Vagina (tissue), 2 donors: ENCODE data around the gene SUGCT. TPM values are rescaled to one million over a fixed set of nuclear protein-coding genes. Genes with fewer than 3 reads are reported as not detected.

Experiments used
- DNase-seq, 2 donors: peaks; one replicate each; pipeline ENCODE4 v3.0.0-alpha.2; 2017; ENCODE audit errors: extremely low spot score in 2 of 2
- H3K27ac ChIP-seq: fragments of 200-600 bp; sonication (generic); one replicate; pipeline ENCODE4 v1.5.1; 2019
- H3K27me3 ChIP-seq: fragments of 200-600 bp; sonication (generic); one replicate; pipeline ENCODE4 v1.5.1; 2019
- H3K36me3 ChIP-seq, 2 donors: fragments of 200-600 bp; sonication (generic); one replicate each; pipeline ENCODE4 v1.5.1; 2017 to 2019
- H3K4me1 ChIP-seq: fragments of 200-600 bp; sonication (generic); one replicate; pipeline ENCODE4 v1.5.1; 2019
- H3K4me3 ChIP-seq, 2 donors: fragments of 200-600 bp; sonication (generic); 1 replicate in 1 of 2; 2 replicates in 1 of 2; pipeline ENCODE4 v1.5.1; 2016 to 2019
- H3K9me3 ChIP-seq: fragments of 200-600 bp; sonication (generic); one replicate; pipeline ENCODE4 v1.5.1; 2019
- CTCF ChIP-seq, 3 experiments: fragments of 450-650 bp in 2 of 3; fragments of 200-600 bp in 1 of 3; sonication (generic) in 1 of 3; IDR thresholded peaks; one replicate each; pipeline ENCODE4 v1.5.1; 2017 to 2019; ENCODE audit warnings: antibody characterized with exemption in 3 of 3, mild to moderate bottlenecking in 2 of 3, moderate library complexity in 2 of 3
- POLR2A ChIP-seq, 2 donors: fragments of 450-650 bp; IDR thresholded peaks; one replicate each; pipeline ENCODE4 v1.6.1; 2017; ENCODE audit warnings: antibody characterized with exemption in 2 of 2, mild to moderate bottlenecking in 2 of 2, moderate library complexity in 2 of 2
- POLR2AphosphoS5 ChIP-seq, 2 donors: sonication (generic); formaldehyde crosslinking; IDR thresholded peaks; one replicate each; pipeline ENCODE4 v1.9.0; 2017; ENCODE audit warnings: antibody characterized with exemption in 2 of 2, mild to moderate bottlenecking in 2 of 2, low read depth in 1 of 2; ENCODE audit not compliant: insufficient read depth in 1 of 2
- intact Hi-C: fragments of 100-400 bp; cut with DNase I; formaldehyde crosslinking; loops from one replicate; pipeline ENCODE4 v1.15.1; 2023
- total RNA-seq: library from RNA; depleted of rRNA; stranded (reverse); fragments of >200 nt; gene quantifications from one replicate; pipeline ENCODE4 v1.2.3, GENCODE V29; 2016

SUGCT gene
- total RNA-seq, 1 donor from 2014 or later: 2.2 TPM

- no peak overlapping the region for H3K4me3 ChIP-seq
- no peaks in the 10 kb centered on the region for H3K27me3 ChIP-seq
- intact Hi-C loops: no loop called here
- peak overlapping the region; percentile 36 for H3K27ac ChIP-seq
- no peaks in the 10 kb centered on the region for H3K36me3 ChIP-seq
- no peaks in the 10 kb centered on the region for H3K4me1 ChIP-seq
- no peak for TF ChIP-seq CTCF (IDR thresholded peaks at IDR 0.05)
- TF ChIP-seq POLR2A (IDR thresholded peaks at IDR 0.05): no peak
- no peak for TF ChIP-seq POLR2AphosphoS5 (IDR thresholded peaks at IDR 0.05; ENCODE audit: insufficient read depth in 1 of 2, low read depth in 1 of 2)
- H3K9me3 ChIP-seq: no peaks in the 10 kb centered on the region
- no peak for DNase-seq
Observed at GRCh38 chr7:40194745-40195144, 59.9 kb downstream of the SUGCT start.

GRCh38 chr7:40197527-40197926, 62.7 kb downstream of the SUGCT start:
- Histone ChIP-seq H3K36me3 (no peaks in the 10 kb centered on the region), H3K27me3 (no peaks in the 10 kb centered on the region), H3K4me3 (no peak overlapping the region), H3K9me3 (no peaks in the 10 kb centered on the region), H3K27ac (no peak overlapping the region), H3K4me1 (no peaks in the 10 kb centered on the region)
- TF ChIP-seq CTCF (IDR thresholded peaks at IDR 0.05) (no peak), POLR2AphosphoS5 (IDR thresholded peaks at IDR 0.05; ENCODE audit: insufficient read depth in 1 of 2, low read depth in 1 of 2) (no peak), POLR2A (IDR thresholded peaks at IDR 0.05) (no peak)
- DNase-seq: no peak
- intact Hi-C loops: no loop called here

GRCh38 chr7:40199076-40199802, 64.4 kb downstream of the SUGCT start:
- Histone ChIP-seq H3K27me3 (no peaks in the 10 kb centered on the region), H3K36me3 (no peaks in the 10 kb centered on the region), H3K4me3 (no peak overlapping the region), H3K9me3 (no peaks in the 10 kb centered on the region), H3K27ac (no peak overlapping the region), H3K4me1 (no peaks in the 10 kb centered on the region)
- TF ChIP-seq POLR2AphosphoS5 (IDR thresholded peaks at IDR 0.05; ENCODE audit: insufficient read depth in 1 of 2, low read depth in 1 of 2) (no peak), POLR2A (IDR thresholded peaks at IDR 0.05) (no peak)
- intact Hi-C loops: no loop called here
- DNase-seq: no peak

GRCh38 chr7:40200791-40201190, 66.0 kb downstream of the SUGCT start:
- no peak for DNase-seq
- intact Hi-C loops: no loop called here
- no peaks in the 10 kb centered on the region for H3K9me3 ChIP-seq

GRCh38 chr7:40202851-40203250, 68.0 kb downstream of the SUGCT start:
- DNase-seq: no peak
- intact Hi-C loops: no loop called here
- H3K27me3 ChIP-seq: no peaks in the 10 kb centered on the region
- no peaks in the 10 kb centered on the region for H3K36me3 ChIP-seq
- TF ChIP-seq CTCF (IDR thresholded peaks at IDR 0.05) (no peak), POLR2AphosphoS5 (IDR thresholded peaks at IDR 0.05; ENCODE audit: insufficient read depth in 1 of 2, low read depth in 1 of 2) (no peak), POLR2A (IDR thresholded peaks at IDR 0.05) (no peak)
- H3K4me1 ChIP-seq: no peaks in the 10 kb centered on the region
- H3K4me3 ChIP-seq: no peak overlapping the region
- H3K9me3 ChIP-seq: no peaks in the 10 kb centered on the region
- no peak overlapping the region for H3K27ac ChIP-seq

More at GRCh38 chr7:40200791-40201190, 66.0 kb downstream of the SUGCT start:
- Histone ChIP-seq H3K27ac (no peak overlapping the region), H3K27me3 (no peaks in the 10 kb centered on the region), H3K4me1 (no peaks in the 10 kb centered on the region), H3K36me3 (no peaks in the 10 kb centered on the region), H3K4me3 (no peak overlapping the region)
- TF ChIP-seq POLR2AphosphoS5 (IDR thresholded peaks at IDR 0.05; ENCODE audit: insufficient read depth in 1 of 2, low read depth in 1 of 2) (no peak), POLR2A (IDR thresholded peaks at IDR 0.05) (no peak), CTCF (IDR thresholded peaks at IDR 0.05) (no peak)
